KMS-11 (cell line): ENCODE data around the gene CDK10.

Experiments
- H2AFZ ChIP-seq: fragments of 200-600 bp; sonication (generic); 2 replicates; pipeline ENCODE4 v1.6.1; 2016; ENCODE audit warnings: antibody characterized with exemption, mixed run types, low read depth
- H3K27ac ChIP-seq: fragments of 200-600 bp; sonication (generic); 2 replicates; pipeline ENCODE4 v1.6.1; 2016; ENCODE audit warnings: mild to moderate bottlenecking, mixed run types
- H3K27me3 ChIP-seq: fragments of 200-600 bp; sonication (generic); 2 replicates; pipeline ENCODE4 v1.6.1; 2017; ENCODE audit warnings: mild to moderate bottlenecking, low read depth, mixed run types, moderate library complexity; ENCODE audit not compliant: insufficient read depth
- H3K36me3 ChIP-seq: fragments of 200-600 bp; sonication (generic); 2 replicates; pipeline ENCODE4 v1.6.1; 2017; ENCODE audit warnings: mild to moderate bottlenecking, mixed run types; ENCODE audit not compliant: insufficient read depth
- H3K4me1 ChIP-seq: fragments of 200-600 bp; sonication (generic); 2 replicates; pipeline ENCODE4 v1.6.1; 2016; ENCODE audit warnings: mild to moderate bottlenecking, low read depth, mixed run types; ENCODE audit not compliant: poor library complexity, severe bottlenecking
- H3K4me2 ChIP-seq: fragments of 200-600 bp; sonication (generic); 2 replicates; pipeline ENCODE4 v1.7.0; 2016; ENCODE audit warnings: mild to moderate bottlenecking, mixed run types
- H3K4me3 ChIP-seq: fragments of 200-600 bp; sonication (generic); IDR thresholded peaks from 2 replicates; pipeline ENCODE4 v1.6.1; 2017; ENCODE audit warnings: low read depth, low read length, mixed read lengths; ENCODE audit not compliant: insufficient read depth
- H3K79me2 ChIP-seq: fragments of 200-600 bp; sonication (generic); 2 replicates; pipeline ENCODE4 v1.6.1; 2016; ENCODE audit warnings: low read depth, mixed run types; ENCODE audit not compliant: insufficient read depth
- H3K9ac ChIP-seq: fragments of 200-600 bp; sonication (generic); 2 replicates; pipeline ENCODE4 v1.6.1; 2016; ENCODE audit warnings: mild to moderate bottlenecking, mixed run types
- H4K20me1 ChIP-seq: fragments of 200-600 bp; sonication (generic); 2 replicates; pipeline ENCODE4 v1.6.1; 2016; ENCODE audit warnings: mild to moderate bottlenecking, mixed run types; ENCODE audit not compliant: insufficient read depth
- TF ChIP-seq, protein P1 (sequence below): fragments of 200-600 bp; sonication (generic); conservative IDR thresholded peaks from 2 replicates; pipeline ENCODE4 v1.6.1; 2017; ENCODE audit warnings: low read depth, mild to moderate bottlenecking, antibody characterized with exemption, low read length, moderate library complexity, mixed read lengths

CDK10 gene

DNA sequence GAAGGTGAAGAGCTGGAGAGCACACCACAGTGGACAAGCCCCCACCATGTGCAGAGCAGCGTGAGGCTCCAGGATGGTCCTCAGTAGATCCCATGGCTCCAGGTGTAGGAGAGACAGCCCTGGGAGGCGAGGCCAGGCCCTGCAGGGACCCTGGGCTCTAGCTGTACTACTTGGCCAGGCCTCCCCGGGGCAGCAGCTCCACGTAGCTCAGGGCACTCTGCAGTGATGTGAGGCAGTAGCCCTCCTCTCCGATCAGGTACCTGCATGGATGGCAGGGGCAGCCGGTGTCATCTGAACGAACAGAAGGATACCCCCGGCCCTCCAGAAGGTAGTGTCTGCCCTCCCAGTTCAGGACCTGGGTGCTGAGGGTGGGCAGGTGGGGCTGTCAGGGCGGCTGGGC lies 21.2 kb downstream of the CDK10 start:
- no peak overlapping the region for H2AFZ ChIP-seq
- no peak overlapping the region for H3K27ac ChIP-seq
- H3K36me3 ChIP-seq, result no peaks in the 10 kb centered on the region
- TF ChIP-seq, protein P1, sequence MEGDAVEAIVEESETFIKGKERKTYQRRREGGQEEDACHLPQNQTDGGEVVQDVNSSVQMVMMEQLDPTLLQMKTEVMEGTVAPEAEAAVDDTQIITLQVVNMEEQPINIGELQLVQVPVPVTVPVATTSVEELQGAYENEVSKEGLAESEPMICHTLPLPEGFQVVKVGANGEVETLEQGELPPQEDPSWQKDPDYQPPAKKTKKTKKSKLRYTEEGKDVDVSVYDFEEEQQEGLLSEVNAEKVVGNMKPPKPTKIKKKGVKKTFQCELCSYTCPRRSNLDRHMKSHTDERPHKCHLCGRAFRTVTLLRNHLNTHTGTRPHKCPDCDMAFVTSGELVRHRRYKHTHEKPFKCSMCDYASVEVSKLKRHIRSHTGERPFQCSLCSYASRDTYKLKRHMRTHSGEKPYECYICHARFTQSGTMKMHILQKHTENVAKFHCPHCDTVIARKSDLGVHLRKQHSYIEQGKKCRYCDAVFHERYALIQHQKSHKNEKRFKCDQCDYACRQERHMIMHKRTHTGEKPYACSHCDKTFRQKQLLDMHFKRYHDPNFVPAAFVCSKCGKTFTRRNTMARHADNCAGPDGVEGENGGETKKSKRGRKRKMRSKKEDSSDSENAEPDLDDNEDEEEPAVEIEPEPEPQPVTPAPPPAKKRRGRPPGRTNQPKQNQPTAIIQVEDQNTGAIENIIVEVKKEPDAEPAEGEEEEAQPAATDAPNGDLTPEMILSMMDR, result no peak
- no peaks in the 10 kb centered on the region for H4K20me1 ChIP-seq
- peaks cover 10% of the 10 kb centered on the region for H3K79me2 ChIP-seq
- H3K4me3 ChIP-seq, result no peak overlapping the region
- no peaks in the 10 kb centered on the region for H3K27me3 ChIP-seq
- H3K4me2 ChIP-seq, result no peak overlapping the region
- no peak overlapping the region for H3K9ac ChIP-seq
- peaks cover 14% of the 10 kb centered on the region for H3K4me1 ChIP-seq

DNA sequence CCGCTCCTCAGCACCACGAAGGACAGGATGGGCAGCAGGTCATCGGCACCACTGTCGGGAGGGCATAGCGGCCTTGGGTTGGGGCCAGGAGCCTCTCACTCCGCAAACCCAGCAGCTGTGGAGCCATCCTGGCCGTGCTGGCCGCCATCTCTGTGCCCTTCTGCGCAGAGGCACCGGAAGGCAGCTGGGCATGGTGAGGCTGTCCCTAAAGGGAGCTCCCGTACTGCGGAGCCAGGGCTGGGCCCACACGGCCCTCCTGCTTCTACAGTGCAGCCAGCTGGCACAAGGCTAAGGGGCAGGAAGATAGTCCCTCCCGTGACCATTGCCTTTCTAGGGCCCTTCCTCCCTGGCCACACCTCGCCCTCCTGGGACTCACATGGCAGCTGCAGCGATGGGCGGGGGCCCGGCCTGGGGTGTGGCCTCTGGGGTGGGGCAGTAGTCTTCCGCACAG lies 22.0 kb downstream of the CDK10 start:
- H3K9ac ChIP-seq, result no peak overlapping the region
- TF ChIP-seq, protein P1, result no peak
- no peak overlapping the region for H3K4me2 ChIP-seq
- peaks cover 18% of the 10 kb centered on the region for H3K79me2 ChIP-seq
- H4K20me1 ChIP-seq, result no peaks in the 10 kb centered on the region
- H2AFZ ChIP-seq, result no peak overlapping the region
- no peak overlapping the region for H3K4me3 ChIP-seq
- no peaks in the 10 kb centered on the region; the same call in 1 of the 2 replicates for H3K36me3 ChIP-seq
- peaks cover 21% of the 10 kb centered on the region for H3K4me1 ChIP-seq
- H3K27me3 ChIP-seq, result no peaks in the 10 kb centered on the region
- no peak overlapping the region for H3K27ac ChIP-seq

DNA sequence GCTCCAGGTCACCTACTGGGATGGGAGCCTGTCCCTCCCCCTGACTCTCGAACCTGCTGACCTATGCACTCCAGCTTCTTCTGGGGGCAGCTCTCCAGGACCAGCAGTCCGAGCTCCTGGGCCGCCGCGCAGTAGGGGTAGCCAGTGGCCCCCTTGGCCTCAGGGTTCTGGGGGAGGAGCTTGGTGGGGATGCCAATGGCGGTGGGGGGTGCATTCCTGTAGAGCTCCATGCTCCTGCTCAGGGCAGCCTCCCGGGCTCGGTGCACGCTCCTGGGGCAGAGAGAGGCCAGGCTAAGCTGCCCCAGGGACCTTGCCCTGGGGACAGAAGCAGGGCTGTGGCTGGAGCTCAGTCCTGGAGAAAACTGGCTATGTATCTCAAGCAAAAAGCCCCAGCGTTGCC lies 22.7 kb downstream of the CDK10 start:
- no peak overlapping the region for H3K27ac ChIP-seq
- no peaks in the 10 kb centered on the region for H4K20me1 ChIP-seq
- H3K79me2 ChIP-seq, result peaks cover 24% of the 10 kb centered on the region
- H3K4me2 ChIP-seq, result no peak overlapping the region
- H3K4me1 ChIP-seq, result peaks cover 25% of the 10 kb centered on the region
- no peak overlapping the region for H3K4me3 ChIP-seq
- H2AFZ ChIP-seq, result no peak overlapping the region
- TF ChIP-seq, protein P1, result no peak
- no peaks in the 10 kb centered on the region; the same call in 1 of the 2 replicates for H3K36me3 ChIP-seq
- no peaks in the 10 kb centered on the region for H3K27me3 ChIP-seq
- H3K9ac ChIP-seq, result no peak overlapping the region

DNA sequence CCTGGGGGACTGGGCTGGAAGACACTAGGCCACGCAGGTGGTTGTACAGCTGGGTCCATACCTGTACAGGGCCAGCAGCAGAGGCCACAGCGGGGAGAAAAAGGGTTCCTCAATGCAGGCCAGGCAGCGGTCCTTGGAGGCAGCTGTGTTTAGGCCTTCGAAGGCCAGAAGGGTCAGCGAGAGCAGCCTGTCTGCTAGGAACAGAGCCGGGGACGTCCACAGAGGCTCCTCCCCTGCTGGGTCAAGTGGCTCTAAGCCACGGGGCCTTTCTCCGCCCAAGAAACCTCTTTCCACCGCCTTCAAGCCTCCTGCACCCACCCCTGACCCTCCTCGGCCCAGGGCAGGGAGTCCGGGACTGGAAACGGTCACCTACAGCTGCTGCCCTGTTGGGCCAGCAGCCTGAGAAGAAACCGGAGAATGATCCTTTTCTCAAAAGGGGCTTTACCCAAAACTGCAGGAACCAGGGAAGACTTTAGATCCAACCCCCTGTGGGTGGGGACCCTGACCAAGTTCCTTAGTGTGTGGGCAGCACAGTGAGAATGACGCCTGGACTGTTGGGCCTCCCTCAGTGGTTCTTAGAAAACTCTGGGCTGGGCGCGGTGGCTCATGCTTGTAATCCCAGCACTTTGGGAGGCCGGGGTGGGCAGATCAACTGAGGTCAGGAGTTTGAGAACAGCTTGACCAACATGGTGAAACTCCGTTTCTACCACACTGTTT lies 23.4 kb downstream of the CDK10 start:
- Histone ChIP-seq H3K9ac (no peak overlapping the region), H3K27ac (no peak overlapping the region), H3K4me3 (no peak overlapping the region), H3K79me2 (peaks cover 27% of the 10 kb centered on the region), H4K20me1 (no peaks in the 10 kb centered on the region), H3K4me2 (no peak overlapping the region), H3K36me3 (no peaks in the 10 kb centered on the region; the same call in 1 of the 2 replicates), H3K27me3 (no peaks in the 10 kb centered on the region), H3K4me1 (peaks cover 25% of the 10 kb centered on the region), H2AFZ (no peak overlapping the region)
- TF ChIP-seq, protein P1, result no peak
